ENCODE results near the gene STAP2. TPM values are rescaled to one million over a fixed set of nuclear protein-coding genes. Genes with fewer than 3 reads are reported as not detected.
A peak's percentile ranks its signal among the peaks of the same experiment; 100 is the strongest.

STAP2 gene
- total and polyA plus RNA-seq, 9 of the 15 experiments (the other 6 are each of a cell fraction or from before 2014, with no cell fraction given), result 1.2 to 9.8 (median 4.5) TPM

DNA sequence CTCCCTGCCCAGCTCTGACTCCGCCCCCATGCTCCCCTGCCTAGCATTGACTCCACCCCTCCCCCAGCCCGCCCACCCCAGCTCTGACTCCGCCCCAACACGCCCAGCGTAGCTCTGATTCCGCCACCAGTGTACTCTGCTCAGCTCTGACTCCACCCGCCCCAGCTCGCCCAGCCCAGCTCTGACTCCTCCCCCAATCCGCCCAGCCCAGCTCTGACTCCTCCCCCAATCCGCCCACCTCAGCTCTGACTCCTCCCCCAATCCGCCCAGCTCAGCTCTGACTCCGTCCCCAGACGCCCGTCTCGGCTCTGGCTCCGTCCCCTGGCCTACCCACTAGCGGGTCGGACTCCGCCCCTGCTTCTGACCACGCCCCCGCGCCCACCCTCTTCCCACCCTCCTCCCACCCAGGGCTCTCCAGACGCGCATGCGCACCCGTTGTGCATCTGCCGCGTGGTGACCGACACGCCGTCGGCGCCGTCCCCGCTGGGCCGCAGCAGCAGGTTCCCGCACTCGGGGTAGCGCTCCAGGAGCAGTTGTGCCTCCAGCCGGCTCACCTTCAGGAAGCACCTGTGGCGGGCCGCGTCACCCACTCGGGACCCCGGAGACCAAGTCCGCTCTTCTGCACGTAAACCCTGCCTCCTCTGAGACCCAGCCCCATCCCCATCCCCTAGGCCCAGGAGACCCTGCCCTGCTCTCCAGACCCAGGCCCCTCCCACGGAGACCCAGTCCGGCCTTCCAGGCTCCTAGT, 10.2 kb downstream of the STAP2 start (continued):
- TF ChIP-seq, protein P1, sequence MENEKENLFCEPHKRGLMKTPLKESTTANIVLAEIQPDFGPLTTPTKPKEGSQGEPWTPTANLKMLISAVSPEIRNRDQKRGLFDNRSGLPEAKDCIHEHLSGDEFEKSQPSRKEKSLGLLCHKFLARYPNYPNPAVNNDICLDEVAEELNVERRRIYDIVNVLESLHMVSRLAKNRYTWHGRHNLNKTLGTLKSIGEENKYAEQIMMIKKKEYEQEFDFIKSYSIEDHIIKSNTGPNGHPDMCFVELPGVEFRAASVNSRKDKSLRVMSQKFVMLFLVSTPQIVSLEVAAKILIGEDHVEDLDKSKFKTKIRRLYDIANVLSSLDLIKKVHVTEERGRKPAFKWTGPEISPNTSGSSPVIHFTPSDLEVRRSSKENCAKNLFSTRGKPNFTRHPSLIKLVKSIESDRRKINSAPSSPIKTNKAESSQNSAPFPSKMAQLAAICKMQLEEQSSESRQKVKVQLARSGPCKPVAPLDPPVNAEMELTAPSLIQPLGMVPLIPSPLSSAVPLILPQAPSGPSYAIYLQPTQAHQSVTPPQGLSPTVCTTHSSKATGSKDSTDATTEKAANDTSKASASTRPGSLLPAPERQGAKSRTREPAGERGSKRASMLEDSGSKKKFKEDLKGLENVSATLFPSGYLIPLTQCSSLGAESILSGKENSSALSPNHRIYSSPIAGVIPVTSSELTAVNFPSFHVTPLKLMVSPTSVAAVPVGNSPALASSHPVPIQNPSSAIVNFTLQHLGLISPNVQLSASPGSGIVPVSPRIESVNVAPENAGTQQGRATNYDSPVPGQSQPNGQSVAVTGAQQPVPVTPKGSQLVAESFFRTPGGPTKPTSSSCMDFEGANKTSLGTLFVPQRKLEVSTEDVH (IDR thresholded peaks at IDR 0.05; ENCODE audit: low read depth, partially characterized antibody), result peak; percentile 98
- TF ChIP-seq HMGN3 (IDR thresholded peaks at IDR 0.05; ENCODE audit: borderline replicate concordance, extremely low read depth, insufficient read length, low read depth, low read length) (peak; percentile 100), RBBP5 (IDR thresholded peaks at IDR 0.05; ENCODE audit: borderline replicate concordance, insufficient read depth, low read length, poor library complexity, severe bottlenecking) (peak; percentile 53), HEY1 (CRISPR knock-in tag; IDR thresholded peaks at IDR 0.05; ENCODE audit: borderline replicate concordance) (no peak), GABPB2 (CRISPR knock-in tag; conservative IDR thresholded peaks at IDR 0.05) (no peak; the same call in 1 of the 2 replicates), SMAD1 (IDR thresholded peaks at IDR 0.05; ENCODE audit: low read depth, low read length, partially characterized antibody) (peak; percentile 55), JUND (IDR thresholded peaks at IDR 0.05; ENCODE audit: borderline replicate concordance, low read depth, low read length) (peak; percentile 17; the same call in 1 of the 2 replicates), JUND (tag; IDR thresholded peaks at IDR 0.05; ENCODE audit: borderline replicate concordance, low read depth, low read length) (no peak), SIN3A (IDR thresholded peaks at IDR 0.05; ENCODE audit: borderline replicate concordance in 2 of 2, control insufficient read depth in 1 of 2, low read depth in 2 of 2, low read length in 2 of 2) (peak; percentile 66 to 88; a peak in 3 of 4 replicates), PHTF2 (CRISPR knock-in tag; IDR thresholded peaks at IDR 0.05) (no peak), ELF4 (CRISPR knock-in tag; IDR thresholded peaks at IDR 0.05) (0 out of 2 replicates have a peak, but pooled peaks have one; percentile 35), OTX1 (CRISPR knock-in tag; IDR thresholded peaks at IDR 0.05) (0 out of 2 replicates have a peak, but pooled peaks have one; percentile 15), POLR2A (conservative IDR thresholded peaks at IDR 0.05) (peak; percentile 93), CCNT2 (IDR thresholded peaks at IDR 0.05; ENCODE audit: borderline replicate concordance, extremely low read depth, insufficient read length, low read depth, low read length) (peak; percentile 100), SMAD3 (CRISPR knock-in tag; conservative IDR thresholded peaks at IDR 0.05) (no peak), ZFP36 (IDR thresholded peaks at IDR 0.05; ENCODE audit: low read depth, low read length, partially characterized antibody) (peak; percentile 7), ZNF212 (CRISPR knock-in tag; IDR thresholded peaks at IDR 0.05) (0 out of 2 replicates have a peak, but pooled peaks have one; percentile 56), ZNF263 (CRISPR knock-in tag; IDR thresholded peaks at IDR 0.05; ENCODE audit: borderline replicate concordance) (peak; percentile 37; the same call in 1 of the 2 replicates), SUPT5H (IDR thresholded peaks at IDR 0.05) (peak; percentile 87), THRAP3 (IDR thresholded peaks at IDR 0.05; ENCODE audit: borderline replicate concordance) (no peak)
- TF ChIP-seq, protein P2, sequence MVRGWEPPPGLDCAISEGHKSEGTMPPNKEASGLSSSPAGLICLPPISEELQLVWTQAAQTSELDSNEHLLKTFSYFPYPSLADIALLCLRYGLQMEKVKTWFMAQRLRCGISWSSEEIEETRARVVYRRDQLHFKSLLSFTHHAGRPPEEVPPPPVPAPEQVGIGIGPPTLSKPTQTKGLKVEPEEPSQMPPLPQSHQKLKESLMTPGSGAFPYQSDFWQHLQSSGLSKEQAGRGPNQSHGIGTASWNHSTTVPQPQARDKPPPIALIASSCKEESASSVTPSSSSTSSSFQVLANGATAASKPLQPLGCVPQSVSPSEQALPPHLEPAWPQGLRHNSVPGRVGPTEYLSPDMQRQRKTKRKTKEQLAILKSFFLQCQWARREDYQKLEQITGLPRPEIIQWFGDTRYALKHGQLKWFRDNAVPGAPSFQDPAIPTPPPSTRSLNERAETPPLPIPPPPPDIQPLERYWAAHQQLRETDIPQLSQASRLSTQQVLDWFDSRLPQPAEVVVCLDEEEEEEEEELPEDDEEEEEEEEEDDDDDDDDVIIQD (CRISPR knock-in tag; IDR thresholded peaks at IDR 0.05), result 0 out of 2 replicates have a peak, but pooled peaks have one; percentile 35
- TF ChIP-seq, protein P3, sequence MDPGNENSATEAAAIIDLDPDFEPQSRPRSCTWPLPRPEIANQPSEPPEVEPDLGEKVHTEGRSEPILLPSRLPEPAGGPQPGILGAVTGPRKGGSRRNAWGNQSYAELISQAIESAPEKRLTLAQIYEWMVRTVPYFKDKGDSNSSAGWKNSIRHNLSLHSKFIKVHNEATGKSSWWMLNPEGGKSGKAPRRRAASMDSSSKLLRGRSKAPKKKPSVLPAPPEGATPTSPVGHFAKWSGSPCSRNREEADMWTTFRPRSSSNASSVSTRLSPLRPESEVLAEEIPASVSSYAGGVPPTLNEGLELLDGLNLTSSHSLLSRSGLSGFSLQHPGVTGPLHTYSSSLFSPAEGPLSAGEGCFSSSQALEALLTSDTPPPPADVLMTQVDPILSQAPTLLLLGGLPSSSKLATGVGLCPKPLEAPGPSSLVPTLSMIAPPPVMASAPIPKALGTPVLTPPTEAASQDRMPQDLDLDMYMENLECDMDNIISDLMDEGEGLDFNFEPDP (CRISPR knock-in tag; IDR thresholded peaks at IDR 0.05), result peak; percentile 81; the same call in 1 of the 2 replicates
